ENCODE results near the gene GNPTG.

Gene GNPTG

DNA sequence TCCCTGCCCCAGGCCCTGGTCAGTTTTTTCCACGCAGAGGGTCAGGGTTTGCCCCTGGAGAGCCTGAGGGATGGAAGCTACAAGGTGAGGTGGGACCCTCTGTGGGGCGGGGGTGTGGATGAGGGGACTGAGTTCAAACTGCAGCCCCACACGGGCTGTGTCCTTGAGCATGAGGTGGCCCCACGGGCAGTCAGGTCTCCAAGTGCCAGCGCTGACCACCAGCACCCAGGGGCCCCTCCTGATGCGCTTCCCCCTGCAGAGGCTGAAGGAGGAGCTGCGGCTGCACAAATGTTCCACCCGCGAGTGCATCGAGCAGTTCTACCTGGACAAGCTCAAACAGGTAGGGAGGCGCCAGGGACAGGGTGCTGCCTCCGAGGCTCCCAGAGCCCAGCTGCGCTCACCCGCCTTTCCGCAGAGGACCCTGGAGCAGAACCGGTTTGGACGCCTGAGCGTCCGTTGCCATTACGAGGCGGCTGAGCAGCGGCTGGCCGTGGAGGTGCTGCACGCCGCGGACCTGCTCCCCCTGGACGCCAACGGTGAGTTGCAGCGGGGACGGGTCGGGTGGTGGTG lies 4.4 kb upstream of the GNPTG start:
- DNase-seq (ENCODE audit: low read depth, low spot score), result no peak

DNA sequence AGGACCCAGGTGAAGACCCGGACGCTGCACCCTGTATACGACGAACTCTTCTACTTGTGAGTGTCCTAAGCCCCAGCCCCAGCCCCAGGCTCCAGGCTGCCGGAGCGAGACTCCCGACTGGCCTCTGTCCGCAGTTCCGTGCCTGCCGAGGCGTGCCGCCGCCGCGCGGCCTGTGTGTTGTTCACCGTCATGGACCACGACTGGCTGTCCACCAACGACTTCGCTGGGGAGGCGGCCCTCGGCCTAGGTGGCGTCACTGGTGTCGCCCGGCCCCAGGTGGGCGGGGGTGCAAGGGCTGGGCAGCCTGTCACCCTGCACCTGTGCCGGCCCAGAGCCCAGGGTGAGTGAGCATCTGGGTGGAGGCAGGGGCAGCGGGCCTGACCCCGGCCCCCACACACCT lies 3.8 kb upstream of the GNPTG start:
- DNase-seq (ENCODE audit: low read depth, low spot score), result no peak

DNA sequence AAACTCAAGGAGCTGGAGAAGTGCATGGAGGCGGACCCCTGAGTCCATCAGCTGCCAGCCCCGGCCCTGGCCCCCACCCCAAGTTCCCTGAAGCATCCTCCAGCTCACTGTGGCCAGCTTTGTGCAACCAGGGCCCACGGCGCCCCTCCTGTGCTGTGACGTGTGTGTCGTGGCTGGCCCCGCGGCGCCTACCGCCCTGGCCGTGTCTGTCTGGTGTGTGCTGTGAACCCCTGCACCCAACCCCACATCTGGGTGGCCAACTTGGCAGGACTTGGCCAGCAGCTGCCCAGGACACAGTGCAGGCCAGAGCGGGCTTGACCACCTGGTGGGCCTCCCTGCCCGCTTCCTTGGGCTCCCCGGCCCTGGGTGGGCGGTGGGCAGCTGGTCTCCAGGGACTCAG lies 3.3 kb upstream of the GNPTG start:
- no peak for DNase-seq (ENCODE audit: low read depth, low spot score)

DNA sequence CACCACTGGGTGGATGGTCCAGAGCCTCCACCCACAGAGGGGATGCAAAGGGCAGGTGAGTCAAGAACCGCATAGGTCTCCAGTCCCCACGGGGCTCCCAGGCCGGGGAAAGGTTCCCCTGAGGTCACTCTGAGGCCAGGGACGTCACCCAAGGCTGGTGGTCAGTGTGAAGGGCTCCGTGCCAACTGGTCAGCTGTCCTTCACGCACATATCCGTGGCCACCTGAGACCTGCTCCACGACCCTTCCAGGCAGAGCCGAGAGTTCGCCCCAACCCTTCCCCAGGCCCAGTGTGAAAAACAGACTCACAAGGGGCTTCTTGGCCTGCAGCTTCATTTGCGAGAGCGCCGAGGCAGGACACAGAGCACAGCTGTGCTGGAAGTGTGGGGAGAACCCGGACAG lies 2.8 kb upstream of the GNPTG start:
- DNase-seq (ENCODE audit: low read depth, low spot score), result no peak

DNA sequence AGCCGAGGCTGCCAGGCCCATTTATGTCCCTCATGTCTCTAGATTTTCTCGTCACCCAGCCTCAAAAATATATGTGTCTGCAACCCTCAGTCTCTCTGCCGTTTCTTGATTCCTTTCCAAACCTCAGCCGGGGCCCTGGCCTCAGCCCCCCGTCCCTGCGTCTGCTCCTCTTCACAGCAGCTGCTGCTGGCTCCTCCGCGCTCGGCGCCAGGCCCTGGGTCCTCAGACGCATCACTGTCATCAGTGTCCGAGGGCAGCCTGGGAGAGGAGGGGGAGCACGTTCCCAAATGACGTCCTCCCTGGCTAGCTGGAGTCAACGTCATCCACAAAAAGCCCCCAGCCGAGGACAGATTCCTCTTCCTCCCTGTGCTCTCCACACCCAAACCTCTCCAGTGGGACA lies 2.4 kb upstream of the GNPTG start:
- DNase-seq (ENCODE audit: low read depth, low spot score), result no peak

DNA sequence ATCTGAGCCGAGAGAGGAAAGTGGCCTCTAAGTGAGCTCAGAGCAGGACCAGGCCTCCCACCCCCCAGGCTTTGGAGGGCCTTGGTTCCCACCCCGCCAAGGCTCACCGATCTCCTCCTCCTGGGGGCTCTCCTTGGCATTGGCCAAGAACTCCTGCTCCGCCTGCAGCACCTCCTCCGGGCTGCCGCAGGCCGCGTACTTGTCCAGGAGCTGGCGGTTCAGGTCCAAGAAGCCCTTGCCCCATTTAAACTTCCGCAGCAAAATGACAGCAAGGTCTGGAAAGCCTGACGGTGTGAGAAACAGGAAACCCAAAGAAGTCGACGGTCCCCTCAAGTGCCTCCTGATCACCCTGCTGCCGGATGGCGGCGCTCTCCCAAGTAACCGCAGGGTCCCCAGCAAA lies 1.8 kb upstream of the GNPTG start:
- DNase-seq (ENCODE audit: low read depth, low spot score), result no peak

DNA sequence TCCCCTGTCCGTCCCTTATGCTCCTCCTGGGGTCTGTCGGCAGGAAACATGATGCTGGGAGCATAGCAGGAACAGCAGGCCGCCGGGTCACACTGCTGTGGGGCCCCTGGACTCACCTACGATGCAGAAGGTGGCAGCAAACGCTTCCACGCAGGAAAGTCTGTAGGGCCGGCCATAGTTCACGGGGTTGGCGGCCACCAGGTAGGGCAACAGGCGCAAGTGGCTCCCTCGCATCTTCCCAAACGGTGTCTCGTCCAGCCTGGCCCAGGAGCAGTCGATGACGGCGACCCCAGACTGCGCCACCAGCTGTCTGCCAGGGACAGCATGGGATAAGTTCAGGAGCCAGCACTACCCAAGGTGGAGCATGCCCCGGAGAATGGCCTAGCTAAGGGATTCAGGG lies 1.0 kb upstream of the GNPTG start:
- DNase-seq (ENCODE audit: low read depth, low spot score), result no peak

DNA sequence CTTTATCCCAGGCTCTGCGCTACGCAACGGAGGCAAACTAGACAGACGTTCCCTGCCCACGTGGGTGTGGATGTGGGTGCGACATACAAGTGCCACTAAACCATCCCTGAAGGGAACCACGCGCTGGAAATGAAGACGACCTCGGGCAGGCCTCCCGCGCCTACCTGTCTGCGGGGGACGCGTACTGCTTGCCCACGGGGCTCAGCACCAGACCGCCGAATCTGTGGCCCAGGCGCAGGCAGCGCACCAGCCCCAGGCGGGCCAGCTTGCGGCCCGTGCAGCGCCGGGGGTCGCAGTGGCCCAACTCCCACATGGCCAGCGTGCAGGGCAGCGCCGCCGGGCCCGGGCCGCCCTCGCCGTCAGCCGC lies 533 bp upstream of the GNPTG start:
- peak; percentile 30 for DNase-seq (ENCODE audit: low read depth, low spot score)

DNA sequence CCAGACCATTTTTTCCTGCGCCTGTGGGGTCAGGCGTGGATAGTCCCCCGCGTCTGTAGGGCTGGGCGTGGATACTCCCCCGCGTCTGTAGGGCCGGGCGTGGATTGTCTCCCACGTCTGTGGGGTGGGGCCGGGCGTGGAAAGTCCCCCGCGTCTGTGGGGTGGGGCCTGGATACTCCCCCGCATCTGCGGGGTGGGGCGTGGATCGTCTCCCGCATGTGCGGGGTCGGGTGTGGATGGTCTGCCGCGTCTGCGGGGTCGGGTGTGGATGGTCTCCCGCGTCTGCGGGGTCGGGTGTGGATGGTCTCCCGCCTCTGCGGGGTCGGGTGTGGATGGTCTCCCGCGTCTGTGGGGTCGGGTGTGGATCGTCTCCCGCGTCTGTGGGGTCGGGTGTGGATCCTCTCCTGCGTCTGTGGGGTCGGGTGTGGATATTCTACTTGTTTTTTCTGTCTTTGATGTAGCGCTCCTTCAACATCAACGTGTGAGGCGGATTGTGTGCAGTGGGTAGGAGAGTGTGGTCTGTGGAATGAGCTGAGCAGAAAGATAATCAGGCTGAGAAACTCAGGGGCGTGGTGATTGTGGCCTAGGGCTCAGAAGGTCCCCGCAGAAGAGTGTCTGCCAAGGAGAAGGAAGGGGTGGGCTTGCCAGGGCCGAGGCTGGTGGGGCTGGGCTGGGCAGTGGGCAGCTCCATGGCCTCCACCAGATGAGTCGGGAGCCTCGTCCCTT lies 3.2 kb downstream of the GNPTG start:
- DNase-seq (ENCODE audit: low read depth, low spot score), result no peak

DNA sequence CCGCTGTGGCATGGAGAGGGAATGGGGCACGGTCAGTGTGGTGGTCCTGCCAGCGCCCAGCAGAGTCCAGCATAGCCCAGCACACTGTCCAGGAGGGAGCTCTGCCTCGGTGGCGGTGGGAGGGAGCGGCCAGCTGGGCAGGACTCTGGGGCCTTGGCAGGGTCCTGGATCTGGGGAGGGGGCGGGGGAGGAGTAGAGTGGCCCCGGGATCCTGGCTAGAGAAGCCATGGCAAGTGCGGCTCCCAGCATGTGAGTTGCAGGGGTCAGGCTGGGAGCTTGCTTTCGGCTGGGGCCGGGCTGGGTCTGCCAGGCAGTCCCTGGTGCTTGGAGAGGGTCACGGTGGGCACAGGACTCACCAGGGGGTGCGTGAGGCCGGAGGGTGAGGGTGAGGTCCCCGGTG lies 3.9 kb downstream of the GNPTG start:
- no peak for DNase-seq (ENCODE audit: low read depth, low spot score)

DNA sequence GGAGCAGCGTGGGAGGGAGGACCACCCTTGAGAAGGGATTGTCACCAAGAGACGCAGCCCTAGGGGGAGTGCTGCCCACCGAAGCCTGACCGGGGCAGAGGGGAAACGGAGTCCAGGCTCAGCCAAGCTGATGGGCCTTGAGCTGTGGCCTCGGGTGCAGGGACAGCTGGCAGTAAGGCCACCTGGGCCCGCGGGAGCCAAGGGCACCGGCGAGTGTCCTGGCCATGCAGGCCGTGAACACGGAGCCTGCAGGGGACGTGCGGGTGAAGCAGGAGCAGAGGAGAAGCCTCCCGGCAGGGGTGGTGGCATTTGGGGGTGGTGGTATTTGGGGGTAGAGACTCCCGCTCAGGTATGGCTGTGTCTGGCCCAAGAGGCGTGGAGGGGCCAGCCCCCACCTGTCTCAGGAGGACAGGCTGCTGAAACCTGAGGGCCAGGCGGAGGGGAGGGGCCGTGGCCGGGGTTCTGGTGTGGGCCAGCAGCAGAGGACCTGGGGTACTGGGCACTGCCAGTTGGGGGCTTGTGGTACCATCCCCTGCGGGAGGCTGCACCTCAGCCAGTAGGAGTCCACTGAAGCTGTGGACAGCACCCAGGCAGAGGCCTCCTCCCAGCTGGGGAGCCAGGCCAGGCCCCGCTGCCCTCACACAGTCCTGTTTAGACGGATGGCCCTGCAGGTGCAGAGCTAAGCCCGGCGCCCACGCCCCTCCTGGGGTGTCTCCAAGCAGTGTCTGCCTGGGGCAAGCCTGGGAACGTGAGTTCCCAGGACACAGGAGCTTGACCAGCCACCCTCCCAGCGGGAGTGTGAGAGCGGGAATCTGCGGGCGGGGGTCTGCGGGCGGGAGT lies 4.5 kb downstream of the GNPTG start:
- no peak for DNase-seq (ENCODE audit: low read depth, low spot score)

DNA sequence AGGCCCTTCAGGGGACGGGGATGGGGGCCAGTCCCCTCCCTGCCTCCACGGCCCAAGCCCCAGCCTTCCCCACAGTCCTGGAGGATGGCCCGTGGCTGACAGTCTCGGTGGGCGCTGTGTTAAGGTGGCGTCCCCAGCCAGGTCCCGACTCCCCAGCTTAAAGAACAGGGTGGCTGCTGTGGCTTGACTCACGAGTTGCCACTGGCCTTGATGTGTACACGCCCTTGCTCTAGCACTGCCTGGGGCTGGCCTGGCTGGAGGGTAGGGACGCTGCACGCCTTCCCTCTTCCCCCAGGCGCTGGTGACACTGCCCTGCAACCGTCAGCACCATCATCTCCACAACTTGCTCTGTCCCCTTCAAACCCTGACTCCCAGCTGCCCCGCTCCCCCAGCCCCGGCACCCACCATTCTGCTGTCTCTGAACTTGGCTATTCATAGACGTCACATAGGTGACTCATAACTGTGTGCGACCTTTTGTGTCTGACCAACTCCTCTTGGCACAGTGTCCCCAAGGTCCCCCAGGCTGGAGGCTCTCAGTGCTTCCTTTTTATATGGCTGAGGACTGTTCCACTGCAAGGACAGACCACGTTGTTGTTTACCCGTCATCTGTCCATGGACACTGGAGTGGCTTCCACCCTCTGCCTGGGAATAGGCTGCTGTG lies 6.3 kb downstream of the GNPTG start:
- no peak for DNase-seq (ENCODE audit: low read depth, low spot score)

DNA sequence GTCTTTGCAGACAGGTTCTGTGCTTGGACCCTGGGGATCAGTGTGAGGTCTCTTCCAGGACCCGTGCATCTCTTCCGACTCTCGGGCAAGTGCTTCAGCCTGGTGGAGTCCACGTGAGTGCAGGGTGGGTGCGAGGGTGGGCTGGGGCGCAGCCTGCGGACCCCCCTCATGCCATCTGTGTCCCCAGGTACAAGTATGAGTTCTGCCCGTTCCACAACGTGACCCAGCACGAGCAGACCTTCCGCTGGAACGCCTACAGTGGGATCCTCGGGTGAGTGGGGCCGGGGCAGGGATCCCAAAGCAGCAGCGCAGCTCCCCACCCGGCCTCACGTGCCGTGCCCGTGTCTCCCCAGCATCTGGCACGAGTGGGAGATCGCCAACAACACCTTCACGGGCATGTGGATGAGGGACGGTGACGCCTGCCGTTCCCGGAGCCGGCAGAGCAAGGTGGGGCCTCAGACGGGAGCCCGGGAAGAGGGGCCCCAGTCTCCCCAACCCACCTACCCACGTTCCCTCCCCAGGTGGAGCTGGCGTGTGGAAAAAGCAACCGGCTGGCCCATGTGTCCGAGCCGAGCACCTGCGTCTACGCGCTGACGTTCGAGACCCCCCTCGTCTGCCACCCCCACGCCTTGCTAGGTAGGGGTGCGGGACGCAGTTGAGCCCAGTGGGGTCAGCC lies 10.1 kb downstream of the GNPTG start:
- no peak for DNase-seq (ENCODE audit: low read depth, low spot score)

DNA sequence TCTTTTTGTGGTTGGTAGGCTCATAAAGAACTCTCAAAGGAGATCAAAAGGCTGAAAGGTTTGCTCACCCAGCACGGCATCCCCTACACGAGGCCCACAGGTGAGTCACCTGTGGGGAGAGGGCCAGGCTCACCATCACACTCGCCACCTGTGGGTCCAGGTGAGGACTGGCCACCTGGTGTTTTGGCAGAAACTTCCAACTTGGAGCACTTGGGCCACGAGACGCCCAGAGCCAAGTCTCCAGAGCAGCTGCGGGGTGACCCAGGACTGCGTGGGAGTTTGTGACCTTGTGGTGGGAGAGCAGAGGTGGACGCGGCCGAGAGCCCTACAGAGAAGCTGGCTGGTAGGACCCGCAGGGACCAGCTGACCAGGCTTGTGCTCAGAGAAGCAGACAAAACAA lies 11.1 kb downstream of the GNPTG start:
- DNase-seq (ENCODE audit: low read depth, low spot score), result no peak

DNA sequence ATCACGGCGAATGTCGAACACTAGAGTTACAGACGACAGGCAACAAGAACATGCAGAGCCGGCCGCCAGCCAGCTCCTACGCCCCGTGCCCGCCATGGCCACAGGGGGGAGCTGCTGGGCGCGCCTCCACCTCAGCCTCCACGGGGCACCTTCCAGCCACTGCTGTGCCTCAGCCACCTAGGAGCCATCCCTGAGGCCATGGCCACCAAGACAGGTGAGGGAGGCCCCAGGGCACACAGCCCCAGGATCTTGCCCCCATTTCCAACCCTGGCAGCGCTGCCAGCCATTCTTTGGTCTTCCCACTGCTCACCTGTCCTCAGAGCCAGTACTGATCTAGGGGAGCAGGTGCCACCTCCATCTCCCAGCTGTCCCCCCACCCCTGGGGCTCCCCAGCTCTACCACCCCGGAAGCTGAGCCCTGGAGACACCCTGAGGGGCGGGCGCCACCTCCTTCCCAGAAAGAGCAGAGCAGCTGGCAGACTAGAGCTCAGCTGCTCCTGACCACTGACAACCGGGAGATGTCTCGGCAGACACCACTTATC lies 11.8 kb downstream of the GNPTG start:
- DNase-seq (ENCODE audit: low read depth, low spot score), result peak; percentile 87

DNA sequence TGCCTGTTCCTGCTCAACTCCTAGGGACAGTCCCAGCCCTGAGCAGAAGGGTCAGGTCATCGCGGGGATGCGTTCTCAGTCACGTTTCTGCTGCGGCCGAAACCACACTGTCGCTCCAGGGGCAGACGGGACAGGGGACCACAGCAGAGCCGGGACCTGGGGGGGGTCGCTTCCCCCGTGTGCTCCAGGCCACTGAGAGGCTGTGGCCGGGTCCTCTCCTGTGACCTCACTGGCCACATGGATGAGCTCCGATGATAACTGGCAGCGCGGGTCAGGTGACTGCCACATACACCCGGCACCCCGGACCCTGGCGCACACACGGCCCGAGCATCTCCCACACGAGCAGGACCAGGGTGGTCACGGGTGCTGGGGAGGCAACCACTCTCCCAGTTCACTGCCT lies 12.8 kb downstream of the GNPTG start:
- no peak for DNase-seq (ENCODE audit: low read depth, low spot score)

DNA sequence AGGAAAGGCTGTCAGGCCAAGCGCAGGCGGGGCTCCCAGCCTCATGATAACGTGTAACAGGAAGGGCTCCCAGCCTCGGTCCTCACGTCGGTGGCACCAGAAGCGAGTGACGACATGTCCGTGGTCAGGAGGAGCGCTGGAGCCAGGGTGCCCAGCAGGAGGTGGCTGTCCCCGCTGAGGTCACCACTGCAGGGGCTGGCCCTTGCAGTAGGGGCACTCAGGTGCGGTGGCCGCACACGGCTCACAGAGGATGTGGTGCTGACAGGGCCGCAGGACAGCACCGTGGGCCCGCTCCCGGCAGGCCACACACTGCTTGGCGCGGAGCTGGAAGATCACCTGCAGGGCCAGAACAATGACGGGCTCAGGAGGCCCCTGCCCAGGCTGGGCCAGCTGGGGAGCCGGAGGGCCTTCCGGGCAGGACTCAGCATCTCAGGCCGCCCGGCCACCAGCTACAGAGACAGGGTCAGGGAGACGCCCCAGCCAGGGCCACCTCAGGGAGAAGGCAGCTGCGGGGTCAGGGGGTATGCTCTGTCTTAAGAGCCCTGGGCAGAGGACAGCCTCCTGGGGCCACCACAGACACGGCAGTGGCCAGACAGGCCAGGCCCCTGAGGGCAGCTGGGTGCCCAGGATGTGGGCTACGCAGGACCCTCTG lies 14.5 kb downstream of the GNPTG start:
- no peak for DNase-seq (ENCODE audit: low read depth, low spot score)

DNA sequence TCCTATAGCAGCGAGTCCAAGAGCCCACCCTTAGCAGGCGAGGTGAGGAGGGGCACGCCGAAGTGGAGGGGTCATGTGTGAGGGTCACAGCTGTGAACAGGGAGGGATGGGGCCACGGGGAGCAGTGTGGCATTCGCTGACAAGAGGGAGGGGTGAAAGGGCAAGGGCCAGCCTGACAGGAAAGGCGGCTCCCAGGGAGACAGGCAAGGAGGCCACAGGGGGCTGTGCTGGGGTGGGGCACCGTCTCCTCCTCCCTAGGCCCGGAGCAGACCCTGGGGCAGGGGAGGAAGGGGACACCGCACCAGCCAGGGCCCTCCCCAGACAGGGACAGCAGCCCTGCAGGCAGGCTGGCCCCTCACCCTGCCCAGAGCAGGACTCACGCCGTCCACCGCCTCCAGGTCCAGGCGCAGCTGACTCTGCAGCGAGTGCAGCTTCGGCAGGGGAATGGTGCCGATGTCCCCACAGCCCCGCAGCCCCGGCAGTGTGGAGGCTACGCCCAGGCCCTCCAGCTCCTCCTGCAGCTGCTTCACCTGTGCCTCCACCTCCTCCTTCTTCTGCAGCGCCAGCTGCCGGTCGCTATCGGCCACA lies 15.1 kb downstream of the GNPTG start:
- DNase-seq (ENCODE audit: low read depth, low spot score), result no peak

DNA sequence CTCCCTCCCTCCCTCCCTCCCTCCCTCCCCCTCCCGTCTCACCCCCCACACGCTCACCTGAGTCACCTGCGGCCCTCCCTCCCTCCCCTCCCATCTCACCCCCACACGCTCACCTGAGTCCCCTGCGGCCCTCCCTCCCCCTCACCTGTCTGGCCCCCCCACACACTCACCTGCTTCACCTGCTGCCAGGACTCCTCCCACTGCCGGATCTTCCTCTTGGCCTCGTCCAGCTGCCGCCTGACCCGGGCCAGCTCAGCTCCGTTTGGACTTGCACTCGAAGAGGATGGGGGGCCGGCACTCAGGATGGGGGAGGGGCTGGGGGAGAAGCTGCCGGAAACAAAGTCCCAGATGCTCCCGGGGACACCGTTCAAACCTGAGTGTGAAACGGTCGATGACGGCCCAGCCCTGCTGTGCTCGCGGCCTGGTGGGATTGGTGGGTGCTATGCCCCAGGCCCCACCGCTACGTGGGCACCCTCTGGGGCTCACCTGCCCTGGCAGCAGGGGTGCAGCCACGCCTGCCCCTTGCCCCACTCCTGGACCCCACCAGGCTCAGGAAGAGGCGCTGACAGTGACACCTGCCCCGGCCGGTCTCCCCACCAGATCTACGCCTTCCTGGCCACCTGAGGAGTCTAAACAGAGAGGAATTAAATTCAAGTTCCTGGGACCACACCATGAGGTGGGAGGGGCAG lies 15.9 kb downstream of the GNPTG start:
- no peak for DNase-seq (ENCODE audit: low read depth, low spot score)

All from ELF-1 (cell line).